Sigmoid colon (tissue), 7 donors: ENCODE measurements around the gene FNTB. TPM values are rescaled to one million over a fixed set of nuclear protein-coding genes. Genes with fewer than 3 reads are reported as not detected.

Experiments
- DNase-seq: peaks from one replicate; pipeline ENCODE4 v3.0.0-alpha.2; 2019
- H3K27ac ChIP-seq, 4 donors: fragments of 200-600 bp; sonication (generic); one replicate each; pipeline ENCODE4 v1.5.1; 2016 to 2019; ENCODE audit warnings: mild to moderate bottlenecking in 1 of 4
- H3K27me3 ChIP-seq, 3 donors: fragments of 200-600 bp; sonication (generic); one replicate each; pipeline ENCODE4 v1.5.1; 2019; ENCODE audit warnings: mild to moderate bottlenecking in 1 of 3
- H3K36me3 ChIP-seq, 4 donors: fragments of 200-600 bp; sonication (generic); one replicate each; pipeline ENCODE4 v1.5.1; 2016 to 2019
- H3K4me1 ChIP-seq, 4 donors: fragments of 200-600 bp; sonication (generic); one replicate each; pipeline ENCODE4 v1.5.1; 2017 to 2019
- H3K4me3 ChIP-seq, 4 donors: fragments of 200-600 bp; sonication (generic); one replicate each; pipeline ENCODE4 v1.5.1; 2017 to 2019; ENCODE audit warnings: mild to moderate bottlenecking in 2 of 4, moderate library complexity in 1 of 4
- H3K9me3 ChIP-seq, 4 donors: fragments of 200-600 bp in 3 of 4; sonication (generic) in 3 of 4; one replicate each; pipeline versions ENCODE4 v1.5.1 to v1.6.1; 2013 to 2019
- CTCF ChIP-seq, 4 experiments: fragments of 450-650 bp in 3 of 4; fragments of 200-600 bp in 1 of 4; IDR thresholded peaks; one replicate each; pipeline ENCODE4 v1.5.1; 2016 to 2019; ENCODE audit warnings: antibody characterized with exemption in 4 of 4, mild to moderate bottlenecking in 3 of 4, moderate library complexity in 2 of 4
- EP300 ChIP-seq, 4 donors: sonication (generic); formaldehyde crosslinking; IDR thresholded peaks; one replicate each; pipeline ENCODE4 v1.6.1; 2017; ENCODE audit warnings: antibody characterized with exemption in 4 of 4
- POLR2A ChIP-seq, 2 donors: fragments of 450-650 bp; IDR thresholded peaks; one replicate each; pipeline ENCODE4 v1.6.1; 2016; ENCODE audit warnings: antibody characterized with exemption in 2 of 2, mild to moderate bottlenecking in 2 of 2, moderate library complexity in 2 of 2
- POLR2AphosphoS5 ChIP-seq, 4 donors: sonication (generic); formaldehyde crosslinking; IDR thresholded peaks; one replicate each; pipeline ENCODE4 v1.6.1; 2017; ENCODE audit warnings: antibody characterized with exemption in 4 of 4
- WGBS, 2 donors: extraction: QIAGEN DNeasy Blood & Tissue Kit; methylation state at CpG; one replicate each; pipeline ENCODE4 v1.1.7; 2013; 5-methylcytosine and 5-hydroxymethylcytosine counted together
- intact Hi-C: fragments of 100-400 bp; cut with DNase I; formaldehyde crosslinking; loops from one replicate; pipeline ENCODE4 v1.15.1; 2023
- polyA plus RNA-seq, 3 donors: library from polyadenylated mRNA; stranded (reverse); fragments of 200-250 nt; gene quantifications; one replicate each; pipeline ENCODE4 v1.2.3, GENCODE V29; 2013
- total RNA-seq, 4 donors: library from RNA; depleted of rRNA; stranded (reverse); fragments of >200 nt; gene quantifications; one replicate each; pipeline ENCODE4 v1.1.0, GENCODE V29; 2016
- donor health status: healthy with polysubstance abuse.
- donor health status: Bipolar disorder and iron deficiency.
- donor health status: healthy.

Gene FNTB
- total and polyA plus RNA-seq, 7 donors = 6.9 to 13.0 (median 10.7) TPM

GRCh38 chr14:64955297-64955696 lies 31.4 kb upstream of the FNTB start:
- no peaks in the 10 kb centered on the region for H3K9me3 ChIP-seq
- no peak overlapping the region for H3K27ac ChIP-seq
- intact Hi-C loops = no loop called here
- no peak for TF ChIP-seq POLR2AphosphoS5 (IDR thresholded peaks at IDR 0.05)
- TF ChIP-seq CTCF (IDR thresholded peaks at IDR 0.05) = no peak
- TF ChIP-seq POLR2A (IDR thresholded peaks at IDR 0.05) = no peak
- no peak for TF ChIP-seq EP300 (IDR thresholded peaks at IDR 0.05)
- H3K4me3 ChIP-seq = no peak overlapping the region
- H3K27me3 ChIP-seq = no peaks in the 10 kb centered on the region
- 85 to 87% methylated on average over 6 of the region's 6 CpGs for WGBS, 2 donors
- no peaks in the 10 kb centered on the region for H3K36me3 ChIP-seq
- DNase-seq = peak; percentile 50
- peaks cover 0 to 11% (median 0%) of the 10 kb centered on the region in 4 donors for H3K4me1 ChIP-seq

- no peaks in the 10 kb centered on the region for H3K36me3 ChIP-seq
- WGBS, 2 donors = 87 to 94% methylated on average over 8 of the region's 8 CpGs
- no peaks in the 10 kb centered on the region for H3K27me3 ChIP-seq
- no peak overlapping the region for H3K4me3 ChIP-seq
- TF ChIP-seq EP300 (IDR thresholded peaks at IDR 0.05) (no peak), POLR2AphosphoS5 (IDR thresholded peaks at IDR 0.05) (no peak), CTCF (IDR thresholded peaks at IDR 0.05) (no peak), POLR2A (IDR thresholded peaks at IDR 0.05) (no peak)
- intact Hi-C loops = no loop called here
- DNase-seq = peak; percentile 12
- no peak overlapping the region for H3K27ac ChIP-seq
- peaks cover 0 to 9% (median 0%) of the 10 kb centered on the region in 4 donors for H3K4me1 ChIP-seq
- H3K9me3 ChIP-seq = no peaks in the 10 kb centered on the region
Observed at GRCh38 chr14:64956697-64957406, 29.8 kb upstream of the FNTB start.

GRCh38 chr14:64958201-64958600 lies 28.5 kb upstream of the FNTB start:
- Histone ChIP-seq H3K36me3 (no peaks in the 10 kb centered on the region), H3K4me1 (no peaks in the 10 kb centered on the region), H3K27ac (no peak overlapping the region), H3K4me3 (no peak overlapping the region), H3K9me3 (no peaks in the 10 kb centered on the region), H3K27me3 (no peaks in the 10 kb centered on the region)
- 93 to 98% methylated on average over 2 of the region's 2 CpGs for WGBS, 2 donors
- intact Hi-C loops = no loop called here
- DNase-seq = peak; percentile 11
- TF ChIP-seq EP300 (IDR thresholded peaks at IDR 0.05) = no peak
- no peak for TF ChIP-seq POLR2AphosphoS5 (IDR thresholded peaks at IDR 0.05)
- no peak for TF ChIP-seq CTCF (IDR thresholded peaks at IDR 0.05)
- no peak for TF ChIP-seq POLR2A (IDR thresholded peaks at IDR 0.05)

GRCh38 chr14:64958743-64959142 lies 28.0 kb upstream of the FNTB start:
- intact Hi-C loops = no loop called here

More at GRCh38 chr14:64958743-64959142, 28.0 kb upstream of the FNTB start:
- Histone ChIP-seq H3K27ac (no peak overlapping the region), H3K9me3 (no peaks in the 10 kb centered on the region), H3K4me3 (no peak overlapping the region), H3K4me1 (no peaks in the 10 kb centered on the region), H3K36me3 (no peaks in the 10 kb centered on the region), H3K27me3 (no peaks in the 10 kb centered on the region)
- 91 to 94% methylated on average over 5 of the region's 5 CpGs for WGBS, 2 donors
- TF ChIP-seq CTCF (IDR thresholded peaks at IDR 0.05) = no peak
- TF ChIP-seq EP300 (IDR thresholded peaks at IDR 0.05) = no peak
- TF ChIP-seq POLR2AphosphoS5 (IDR thresholded peaks at IDR 0.05) = no peak
- DNase-seq = no peak
